C4-2B (cell line): ENCODE data around the gene L3HYPDH.

Source experiments
- CTCF ChIP-seq: fragments of 450-650 bp; conservative IDR thresholded peaks from 2 replicates; pipeline ENCODE4 v1.5.1; 2017; ENCODE audit warnings: mild to moderate bottlenecking
- ZFX ChIP-seq: fragments of 450-650 bp; IDR thresholded peaks from 2 replicates; pipeline ENCODE4 v1.6.1; 2017

- TF ChIP-seq CTCF (no peak), ZFX (no peak)
Observed at GRCh38 chr14:59480166-59480565, 4.0 kb downstream of the L3HYPDH start.
